Measurements from ENCODE around the gene SULT1A3. TPM values are rescaled to one million over a fixed set of nuclear protein-coding genes. Genes with fewer than 3 reads are reported as not detected.
"Not testable (repeated sequence)": the region's sequence is repeated elsewhere in the genome, so short reads cannot be mapped to it uniquely, and the experiment has no call there.

The SULT1A3 gene
- total RNA-seq, result 23.1 TPM
- long read RNA-seq, transcript SULT1A3-201 (8 exons, 1,097 nt), result major isoform, 8 of 8 reads
- long read RNA-seq, partial matches to known transcripts, result 0 of 8 reads
- long read RNA-seq, other reads (novel, unspliced or antisense), result 0 of 8 reads

GRCh38 chr16:30199049-30199448, at the start of gene SULT1A3:
TSS of gene SULT1A3 (plus strand) at chr16:30199255. CDS start at chr16:30200729, 1,474 bp downstream.
- intact Hi-C loops (cut with DNase I), result not testable (repeated sequence)

GRCh38 chr16:30151091-30151490, 48.0 kb upstream of the SULT1A3 start:
- H3K36me3 ChIP-seq, result no peaks in the 10 kb centered on the region
- no peak for ATAC-seq
- no peak for DNase-seq
- H3K4me3 ChIP-seq, result no peak overlapping the region
- no peaks in the 10 kb centered on the region for H3K27me3 ChIP-seq (ENCODE audit: low read depth)
- H3K4me1 ChIP-seq, result no peaks in the 10 kb centered on the region
- intact Hi-C loops (cut with DNase I), result no loop called here
- no peak overlapping the region for H3K27ac ChIP-seq
- peaks cover 12% of the 10 kb centered on the region for H3K9me3 ChIP-seq
- no peak for TF ChIP-seq CTCF (IDR thresholded peaks at IDR 0.05)

More at GRCh38 chr16:30199049-30199448, at the start of gene SULT1A3:
- H3K36me3 ChIP-seq; DNase-seq; H3K4me3 ChIP-seq; H3K27me3 ChIP-seq (ENCODE audit: low read depth); H3K9me3 ChIP-seq; H3K27ac ChIP-seq; H3K4me1 ChIP-seq: not testable (repeated sequence)
- ATAC-seq, result peak; percentile 50 to 57

GRCh38 chr16:30152517-30152916, 46.5 kb upstream of the SULT1A3 start:
- DNase-seq, result no peak
- Histone ChIP-seq H3K4me1 (no peaks in the 10 kb centered on the region), H3K36me3 (no peaks in the 10 kb centered on the region), H3K9me3 (peaks cover 12% of the 10 kb centered on the region), H3K27me3 (ENCODE audit: low read depth) (no peaks in the 10 kb centered on the region), H3K27ac (no peak overlapping the region), H3K4me3 (no peak overlapping the region)
- intact Hi-C loops (cut with DNase I), result no loop called here
- ATAC-seq, result no peak
- TF ChIP-seq CTCF (IDR thresholded peaks at IDR 0.05), result no peak

- DNase-seq, result no peak
- no peak overlapping the region for H3K4me3 ChIP-seq
- H3K27ac ChIP-seq, result no peak overlapping the region
- no peaks in the 10 kb centered on the region for H3K36me3 ChIP-seq
- TF ChIP-seq CTCF (IDR thresholded peaks at IDR 0.05), result no peak
- no peak for ATAC-seq
- no peaks in the 10 kb centered on the region for H3K27me3 ChIP-seq (ENCODE audit: low read depth)
- no peaks in the 10 kb centered on the region for H3K9me3 ChIP-seq
- H3K4me1 ChIP-seq, result no peaks in the 10 kb centered on the region
- intact Hi-C loops (cut with DNase I), result no loop called here
Observed at GRCh38 chr16:30155188-30155587, 43.9 kb upstream of the SULT1A3 start.

- Histone ChIP-seq H3K4me1 (no peaks in the 10 kb centered on the region), H3K27me3 (ENCODE audit: low read depth) (no peaks in the 10 kb centered on the region), H3K9me3 (no peaks in the 10 kb centered on the region), H3K4me3 (no peak overlapping the region), H3K36me3 (no peaks in the 10 kb centered on the region), H3K27ac (no peak overlapping the region)
- no peak for ATAC-seq
- DNase-seq, result no peak
- no peak for TF ChIP-seq CTCF (IDR thresholded peaks at IDR 0.05)
- intact Hi-C loops (cut with DNase I), result no loop called here
Observed at GRCh38 chr16:30157214-30157613, 41.8 kb upstream of the SULT1A3 start.

GRCh38 chr16:30163538-30163937, 35.5 kb upstream of the SULT1A3 start:
- no peak overlapping the region for H3K27ac ChIP-seq
- intact Hi-C loops (cut with DNase I), result no loop called here
- no peak for ATAC-seq

More at GRCh38 chr16:30163538-30163937, 35.5 kb upstream of the SULT1A3 start:
- Histone ChIP-seq H3K36me3 (no peaks in the 10 kb centered on the region), H3K27me3 (ENCODE audit: low read depth) (no peaks in the 10 kb centered on the region), H3K9me3 (no peaks in the 10 kb centered on the region), H3K4me3 (no peak overlapping the region), H3K4me1 (peaks cover 11% of the 10 kb centered on the region)
- DNase-seq, result no peak
- no peak for TF ChIP-seq CTCF (IDR thresholded peaks at IDR 0.05)
